HCT116 (cell line): ENCODE measurements around the gene RPTOR.
A peak's percentile ranks its signal among the peaks of the same experiment; 100 is the strongest.

Experiments
- CTCF ChIP-seq, 3 experiments: fragments of 200-600 bp in 1 of 3; sonication (generic) in 1 of 3; IDR thresholded peaks in 2 of 3; conservative IDR thresholded peaks in 1 of 3; 2 replicates each; pipeline ENCODE4 v1.5.1; 2012 to 2017; ENCODE audit warnings: low read depth in 2 of 3, low read length in 2 of 3, antibody characterized with exemption in 1 of 3, borderline replicate concordance in 1 of 3, control low read depth in 1 of 3, mild to moderate bottlenecking in 1 of 3, mixed read lengths in 1 of 3, mixed run types in 1 of 3, moderate library complexity in 1 of 3; ENCODE audit not compliant: insufficient read depth in 1 of 3
- EZH2 ChIP-seq: fragments of 200-600 bp; sonication (generic); IDR thresholded peaks from 2 replicates; pipeline ENCODE4 v1.6.1; 2017; ENCODE audit warnings: antibody characterized with exemption, mixed run types
- EZH2phosphoT487 ChIP-seq: fragments of 200-600 bp; IDR thresholded peaks from 2 replicates; pipeline ENCODE4 v1.6.1; 2018; ENCODE audit warnings: antibody characterized with exemption, borderline replicate concordance
- POLR2A ChIP-seq: IDR thresholded peaks from 2 replicates; pipeline ENCODE4 v1.7.0; 2011; ENCODE audit warnings: borderline replicate concordance; ENCODE audit not compliant: insufficient read depth, insufficient read length; ENCODE audit errors: extremely low read depth
- POLR2AphosphoS5 ChIP-seq: IDR thresholded peaks from 2 replicates; pipeline ENCODE4 v1.6.1; 2011; ENCODE audit warnings: mild to moderate bottlenecking, low read depth, low read length, moderate library complexity
- SP1 ChIP-seq: IDR thresholded peaks from 2 replicates; pipeline ENCODE4 v1.6.1; 2012; ENCODE audit warnings: low read depth
- SRF ChIP-seq: IDR thresholded peaks from 2 replicates; pipeline ENCODE4 v1.6.1; 2012; ENCODE audit warnings: low read depth
- TF ChIP-seq, protein P1 (sequence below): IDR thresholded peaks from 2 replicates; pipeline ENCODE4 v1.6.1; 2012
- TF ChIP-seq, protein P2 (sequence below): IDR thresholded peaks from 2 replicates; pipeline ENCODE4 v1.6.1; 2012; ENCODE audit warnings: low read depth

DNA sequence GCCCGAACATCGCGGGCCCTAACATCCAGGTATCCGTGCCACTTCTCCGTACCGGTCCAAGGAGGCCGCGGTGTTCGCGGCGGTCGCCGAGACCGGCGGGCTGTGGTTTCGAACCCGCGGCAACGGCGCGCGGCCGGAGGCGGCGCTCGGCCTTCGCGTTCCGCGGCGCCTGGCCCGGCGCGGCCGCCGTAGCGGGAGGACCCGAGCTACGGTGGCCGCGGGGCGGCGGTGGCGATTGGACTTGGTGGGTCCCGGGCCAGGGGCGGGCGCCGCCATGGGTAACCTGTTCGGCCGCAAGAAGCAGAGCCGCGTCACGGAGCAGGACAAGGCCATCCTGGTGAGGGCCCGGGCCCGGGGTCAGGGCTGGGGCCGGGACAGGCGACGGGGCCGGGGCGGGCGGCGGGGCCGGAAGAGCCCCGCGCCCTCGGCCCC, 447.0 kb downstream of the RPTOR start, which contains the start of gene CHMP6:
- TF ChIP-seq SRF (no peak), CTCF (IDR thresholded peaks at IDR 0.05 in 2 of 3, conservative IDR thresholded peaks at IDR 0.05 in 1 of 3; ENCODE audit: borderline replicate concordance in 1 of 3, insufficient read depth in 1 of 3, low read depth in 2 of 3, low read length in 2 of 3) (no peak; a peak in 1 of 6 replicates), EZH2phosphoT487 (no peak), EZH2 (no peak), SP1 (no peak), POLR2A (peak; percentile 31), POLR2AphosphoS5 (peak; percentile 68)
- TF ChIP-seq, protein P1, sequence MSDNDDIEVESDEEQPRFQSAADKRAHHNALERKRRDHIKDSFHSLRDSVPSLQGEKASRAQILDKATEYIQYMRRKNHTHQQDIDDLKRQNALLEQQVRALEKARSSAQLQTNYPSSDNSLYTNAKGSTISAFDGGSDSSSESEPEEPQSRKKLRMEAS, result no peak
- TF ChIP-seq, protein P2, sequence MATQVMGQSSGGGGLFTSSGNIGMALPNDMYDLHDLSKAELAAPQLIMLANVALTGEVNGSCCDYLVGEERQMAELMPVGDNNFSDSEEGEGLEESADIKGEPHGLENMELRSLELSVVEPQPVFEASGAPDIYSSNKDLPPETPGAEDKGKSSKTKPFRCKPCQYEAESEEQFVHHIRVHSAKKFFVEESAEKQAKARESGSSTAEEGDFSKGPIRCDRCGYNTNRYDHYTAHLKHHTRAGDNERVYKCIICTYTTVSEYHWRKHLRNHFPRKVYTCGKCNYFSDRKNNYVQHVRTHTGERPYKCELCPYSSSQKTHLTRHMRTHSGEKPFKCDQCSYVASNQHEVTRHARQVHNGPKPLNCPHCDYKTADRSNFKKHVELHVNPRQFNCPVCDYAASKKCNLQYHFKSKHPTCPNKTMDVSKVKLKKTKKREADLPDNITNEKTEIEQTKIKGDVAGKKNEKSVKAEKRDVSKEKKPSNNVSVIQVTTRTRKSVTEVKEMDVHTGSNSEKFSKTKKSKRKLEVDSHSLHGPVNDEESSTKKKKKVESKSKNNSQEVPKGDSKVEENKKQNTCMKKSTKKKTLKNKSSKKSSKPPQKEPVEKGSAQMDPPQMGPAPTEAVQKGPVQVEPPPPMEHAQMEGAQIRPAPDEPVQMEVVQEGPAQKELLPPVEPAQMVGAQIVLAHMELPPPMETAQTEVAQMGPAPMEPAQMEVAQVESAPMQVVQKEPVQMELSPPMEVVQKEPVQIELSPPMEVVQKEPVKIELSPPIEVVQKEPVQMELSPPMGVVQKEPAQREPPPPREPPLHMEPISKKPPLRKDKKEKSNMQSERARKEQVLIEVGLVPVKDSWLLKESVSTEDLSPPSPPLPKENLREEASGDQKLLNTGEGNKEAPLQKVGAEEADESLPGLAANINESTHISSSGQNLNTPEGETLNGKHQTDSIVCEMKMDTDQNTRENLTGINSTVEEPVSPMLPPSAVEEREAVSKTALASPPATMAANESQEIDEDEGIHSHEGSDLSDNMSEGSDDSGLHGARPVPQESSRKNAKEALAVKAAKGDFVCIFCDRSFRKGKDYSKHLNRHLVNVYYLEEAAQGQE, result no peak
